ENCODE measurements around the gene KRTAP25-1. TPM values are rescaled to one million over a fixed set of nuclear protein-coding genes. Genes with fewer than 3 reads are reported as not detected.

Gene KRTAP25-1
- total and polyA plus RNA-seq, 2 of the 4 experiments (the other 2 are of a cell fraction) = not detected

- H3K9me1 ChIP-seq (ENCODE audit: insufficient read depth, low read length) = no peaks in the 10 kb centered on the region
- no CpG with 5 or more reads among the region's 4 CpGs for WGBS, 2 experiments (ENCODE audit: extremely low coverage in 2 of 2, insufficient read length in 1 of 2)
Measured at GRCh38 chr21:30338717-30339116, 49.4 kb upstream of the KRTAP25-1 start.

More at GRCh38 chr21:30338717-30339116, 49.4 kb upstream of the KRTAP25-1 start:
- Histone ChIP-seq H3K79me1 (ENCODE audit: low read depth in 1 of 2, low read length in 2 of 2) (no peaks in the 10 kb centered on the region), H4K91ac (ENCODE audit: insufficient read depth, low read depth, low read length) (no peak overlapping the region), H2BK120ac (ENCODE audit: low read depth, low read length) (no peak overlapping the region), H3K56ac (ENCODE audit: extremely low read depth, insufficient read depth, low read length) (no peak overlapping the region), H3K23ac (ENCODE audit: low read depth, low read length) (no peak overlapping the region), H3K4me1 (ENCODE audit: control insufficient read depth, insufficient read depth, low read length) (no peaks in the 10 kb centered on the region), H3K36me3 (ENCODE audit: control insufficient read depth, insufficient read depth, low read length) (no peaks in the 10 kb centered on the region), H3K18ac (ENCODE audit: low read depth, low read length) (no peak overlapping the region), H3K9me3 (ENCODE audit: control insufficient read depth, insufficient read depth, low read length) (peaks cover 9% of the 10 kb centered on the region), H2AK9ac (replicated peaks; ENCODE audit: low read depth, low read length, poor library complexity) (no peak overlapping the region), H3K4ac (ENCODE audit: low read depth, low read length) (no peak overlapping the region), H3K27ac (ENCODE audit: insufficient read depth, low read length) (no peak overlapping the region), H3K4me3 (ENCODE audit: insufficient read depth, low read depth, low read length) (no peak overlapping the region), H2BK15ac (ENCODE audit: low read depth, low read length) (no peak overlapping the region), H3K4me2 (ENCODE audit: low read depth, low read length) (no peak overlapping the region), H4K5ac (ENCODE audit: low read depth, low read length) (no peak overlapping the region), H3K27me3 (ENCODE audit: control insufficient read depth, insufficient read depth, low read length) (no peaks in the 10 kb centered on the region), H4K8ac (ENCODE audit: low read depth in 2 of 2, low read length in 2 of 2) (no peak overlapping the region), H3K14ac (replicated peaks; ENCODE audit: low read depth, low read length) (no peak overlapping the region), H2BK5ac (ENCODE audit: low read depth, low read length, poor library complexity, severe bottlenecking) (no peak overlapping the region), H4K20me1 (ENCODE audit: insufficient read depth, low read length) (no peaks in the 10 kb centered on the region), H2BK20ac (ENCODE audit: low read depth, low read length) (no peak overlapping the region), H2AFZ (replicated peaks; ENCODE audit: low read length, poor library complexity) (no peak overlapping the region), H3K9ac (ENCODE audit: low read depth, low read length) (no peak overlapping the region), H2AK5ac (ENCODE audit: low read depth, low read length) (no peak overlapping the region)
- ChIA-PET POLR2A (ENCODE audit: unreplicated experiment) (no interaction called here), CTCF (interaction anchor here (0.6 kb wide), 1 partner anchor 16 kb away, joined by 5 read pairs; no protein-coding TSS in a partner anchor)
- no peak for ATAC-seq (ENCODE audit: low read depth)
- no peak for DNase-seq
- in situ Hi-C loops (cut with MboI; ENCODE audit: low sequenced_read_pairs) (no loop called here), intact Hi-C loops (cut with micrococcal nuclease) (no loop called here), dilution Hi-C loops (cut with HindIII; ENCODE audit: low sequenced_read_pairs, unreplicated experiment) (no loop called here)
- BruUV-seq (replicated peaks) = no TSS peak
- TF ChIP-seq RAD21 (IDR thresholded peaks at IDR 0.05; ENCODE audit: low read length) (no peak), SMC3 (IDR thresholded peaks at IDR 0.05; ENCODE audit: low read depth, low read length) (no peak), FOS (IDR thresholded peaks at IDR 0.05; ENCODE audit: low read depth, low read length) (no peak), MAZ (IDR thresholded peaks at IDR 0.05; ENCODE audit: borderline replicate concordance, low read depth, low read length) (no peak), ELK1 (IDR thresholded peaks at IDR 0.05; ENCODE audit: borderline replicate concordance, low read depth, low read length) (no peak), POLR2A (IDR thresholded peaks at IDR 0.05; ENCODE audit: low read depth, low read length) (no peak), RCOR1 (IDR thresholded peaks at IDR 0.05; ENCODE audit: insufficient replicate concordance, low read length) (no peak), MAFK (IDR thresholded peaks at IDR 0.05; ENCODE audit: low read depth, low read length) (no peak), BHLHE40 (IDR thresholded peaks at IDR 0.05; ENCODE audit: low read depth, low read length) (no peak), NFE2L2 (IDR thresholded peaks at IDR 0.05; ENCODE audit: low read depth, low read length) (no peak)
- TF ChIP-seq, protein P1, sequence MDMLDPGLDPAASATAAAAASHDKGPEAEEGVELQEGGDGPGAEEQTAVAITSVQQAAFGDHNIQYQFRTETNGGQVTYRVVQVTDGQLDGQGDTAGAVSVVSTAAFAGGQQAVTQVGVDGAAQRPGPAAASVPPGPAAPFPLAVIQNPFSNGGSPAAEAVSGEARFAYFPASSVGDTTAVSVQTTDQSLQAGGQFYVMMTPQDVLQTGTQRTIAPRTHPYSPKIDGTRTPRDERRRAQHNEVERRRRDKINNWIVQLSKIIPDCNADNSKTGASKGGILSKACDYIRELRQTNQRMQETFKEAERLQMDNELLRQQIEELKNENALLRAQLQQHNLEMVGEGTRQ (IDR thresholded peaks at IDR 0.05; ENCODE audit: low read depth, low read length) = no peak

Data from IMR-90 (cell line).